Stimulated activated CD8-positive, alpha-beta memory T cell treated with anti-CD3 and anti-CD28 coated beads, Interleukin-12 subunit alpha, Interleukin-12 subunit beta, amount 100 ng/mL, for 24 hours (primary cell): Measurements from ENCODE around the gene SBF1.

Experiments
- DNase-seq: peaks from one replicate; pipeline ENCODE4 v3.0.0-alpha.2; 2020; ENCODE audit errors: extremely low read depth

The SBF1 gene

GRCh38 chr22:50505776-50506610, 31.2 kb upstream of the SBF1 start:
- no peak for DNase-seq

- no peak for DNase-seq
These were observed 30.5 kb upstream of the SBF1 start for GRCh38 chr22:50505276-50505775.

GRCh38 chr22:50504369-50505211, 29.8 kb upstream of the SBF1 start:
- no peak for DNase-seq

GRCh38 chr22:50503475-50504145, 28.8 kb upstream of the SBF1 start:
- DNase-seq: no peak

- DNase-seq: no peak
These were observed 28.0 kb upstream of the SBF1 start for GRCh38 chr22:50502628-50503474.

GRCh38 chr22:50502096-50502495, 27.3 kb upstream of the SBF1 start:
- DNase-seq: no peak

- no peak for DNase-seq
These were observed 25.6 kb upstream of the SBF1 start for GRCh38 chr22:50500452-50500851.

- DNase-seq: no peak
These were observed 23.6 kb upstream of the SBF1 start for GRCh38 chr22:50498322-50498890.

GRCh38 chr22:50497093-50497492, 22.3 kb upstream of the SBF1 start:
- DNase-seq: no peak

- no peak for DNase-seq
These were observed 15.9 kb upstream of the SBF1 start for GRCh38 chr22:50490531-50491308.

GRCh38 chr22:50489363-50490243, 14.8 kb upstream of the SBF1 start:
- DNase-seq: no peak

- DNase-seq: no peak
These were observed 14.1 kb upstream of the SBF1 start for GRCh38 chr22:50488886-50489285.

GRCh38 chr22:50488006-50488677, 13.3 kb upstream of the SBF1 start:
- DNase-seq: no peak

- no peak for DNase-seq
These were observed 12.6 kb upstream of the SBF1 start for GRCh38 chr22:50487290-50488005.

GRCh38 chr22:50486561-50487289, 11.9 kb upstream of the SBF1 start, which contains the start of gene MIOX:
MIOX (plus strand) TSS chr22:50486859; CDS start chr22:50486898, 39 bp downstream.
- no peak for DNase-seq

- DNase-seq: no peak
These were observed 10.6 kb upstream of the SBF1 start for GRCh38 chr22:50485221-50486131.
